SK-N-SH (cell line): ENCODE measurements around the gene CNNM3. TPM values are rescaled to one million over a fixed set of nuclear protein-coding genes. Genes with fewer than 3 reads are reported as not detected.

Experiments
- CTCF ChIA-PET: fragments of 300-600, 350-600 bp; formaldehyde crosslinking; extraction: SDS; loops from one replicate; lab custom pipeline; 2021; lab: Yijun Ruan, JAX
- POLR2A ChIA-PET: fragments of 350-600 bp; sonication (Branson Sonifier 250); formaldehyde crosslinking; extraction: SDS; loops from one replicate; lab custom pipeline; 2020; ENCODE audit warnings: antibody characterized with exemption, inconsistent platforms; lab: Yijun Ruan, JAX
- DNase-seq: peaks from one replicate; pipeline ENCODE4 v3.0.0; 2012
- H2AFZ ChIP-seq: fragments of 200-600 bp; sonication (generic); 2 replicates; pipeline ENCODE4 v1.8.1; 2016; ENCODE audit warnings: antibody characterized with exemption, mild to moderate bottlenecking, low read depth
- H3F3A ChIP-seq: fragments of 200-600 bp; sonication (generic); replicated peaks from 2 replicates; pipeline ENCODE3; 2016; ENCODE audit warnings: antibody characterized with exemption, mild to moderate bottlenecking; ENCODE audit not compliant: insufficient read depth
- H3K27ac ChIP-seq, 2 experiments: fragments of 200-500 bp in 1 of 2; fragments of 200-600 bp in 1 of 2; sonication (Bioruptor generic) in 1 of 2; sonication (generic), shearing (Covaris generic) in 1 of 2; 2 replicates each; pipeline versions ENCODE4 v1.5.1 to v1.6.1; 2014 to 2016; ENCODE audit warnings: low read depth in 2 of 2, inconsistent platforms in 1 of 2, low read length in 1 of 2, mild to moderate bottlenecking in 1 of 2, mixed read lengths in 1 of 2
- H3K27me3 ChIP-seq: fragments of 200-600 bp; sonication (generic), shearing (Covaris generic); 2 replicates; pipeline ENCODE4 v1.6.1; 2016; ENCODE audit warnings: mixed run types; ENCODE audit not compliant: insufficient read depth
- H3K36me3 ChIP-seq, 2 experiments: fragments of 200-500 bp in 1 of 2; fragments of 200-600 bp in 1 of 2; sonication (Bioruptor generic) in 1 of 2; sonication (generic) in 1 of 2; replicated peaks in 1 of 2; 2 replicates each; pipeline versions ENCODE3 to v1.5.1; 2014 to 2016; ENCODE audit warnings: low read length in 1 of 2, mild to moderate bottlenecking in 1 of 2; ENCODE audit not compliant: insufficient read depth in 2 of 2, control insufficient read depth in 1 of 2
- H3K4me1 ChIP-seq, 2 experiments: fragments of 200-500 bp in 1 of 2; fragments of 200-600 bp in 1 of 2; sonication (Bioruptor generic) in 1 of 2; sonication (generic), shearing (Covaris generic) in 1 of 2; 2 replicates each; pipeline versions ENCODE4 v1.5.1 to v1.6.1; 2014 to 2016; ENCODE audit warnings: low read depth in 1 of 2, low read length in 1 of 2, mixed run types in 1 of 2; ENCODE audit not compliant: insufficient read depth in 2 of 2, control insufficient read depth in 1 of 2
- H3K4me2 ChIP-seq: fragments of 200-600 bp; sonication (generic), shearing (Covaris generic); 2 replicates; pipeline ENCODE4 v1.6.1; 2017; ENCODE audit warnings: mixed run types
- H3K4me3 ChIP-seq, 2 experiments: fragments of 200-500 bp in 1 of 2; fragments of 200-600 bp in 1 of 2; sonication (Bioruptor generic) in 1 of 2; sonication (generic), shearing (Covaris generic) in 1 of 2; 2 replicates each; pipeline versions ENCODE4 v1.5.1 to v1.8.1; 2014 to 2016; ENCODE audit warnings: low read depth in 2 of 2, inconsistent platforms in 1 of 2, low read length in 1 of 2, mild to moderate bottlenecking in 1 of 2, mixed read lengths in 1 of 2, moderate library complexity in 1 of 2
- H3K79me2 ChIP-seq: fragments of 200-600 bp; sonication (generic); 2 replicates; pipeline ENCODE4 v1.8.1; 2017; ENCODE audit warnings: mild to moderate bottlenecking; ENCODE audit not compliant: insufficient read depth
- H3K9ac ChIP-seq: fragments of 200-600 bp; sonication (generic); 2 replicates; pipeline ENCODE4 v1.6.1; 2017; ENCODE audit warnings: mixed run types
- H3K9me2 ChIP-seq: fragments of 200-600 bp; sonication (generic); 2 replicates; pipeline ENCODE4 v1.6.1; 2017; ENCODE audit warnings: mixed run types
- H3K9me3 ChIP-seq: fragments of 200-600 bp; sonication (generic); 2 replicates; pipeline ENCODE4 v1.6.1; 2017; ENCODE audit warnings: mixed run types, mild to moderate bottlenecking, moderate library complexity
- H4K20me1 ChIP-seq: fragments of 200-600 bp; sonication (generic); 2 replicates; pipeline ENCODE4 v1.6.1; 2017; ENCODE audit warnings: mild to moderate bottlenecking, mixed run types; ENCODE audit not compliant: insufficient read depth
- EP300 ChIP-seq, 2 experiments: IDR thresholded peaks; 2 replicates each; pipeline versions ENCODE4 v1.4.0 to v1.6.1; 2012; ENCODE audit warnings: borderline replicate concordance in 1 of 2, low read depth in 1 of 2, low read length in 1 of 2
- EZH2phosphoT487 ChIP-seq: fragments of 200-600 bp; sonication (generic); IDR thresholded peaks from 2 replicates; pipeline ENCODE4 v1.6.1; 2017; ENCODE audit warnings: low read depth, mixed run types, mild to moderate bottlenecking, antibody characterized with exemption, moderate library complexity, borderline replicate concordance
- FOSL2 ChIP-seq: IDR thresholded peaks from 2 replicates; pipeline ENCODE4 v1.4.0; 2012; ENCODE audit warnings: low read depth, mild to moderate bottlenecking, moderate library complexity, borderline replicate concordance
- GABPA ChIP-seq: IDR thresholded peaks from 2 replicates; pipeline ENCODE4 v1.4.0; 2012; ENCODE audit warnings: low read depth, mild to moderate bottlenecking
- GATA2 ChIP-seq: sonication (generic); formaldehyde crosslinking; IDR thresholded peaks from 2 replicates; pipeline ENCODE4 v1.5.0; 2020; ENCODE audit warnings: mild to moderate bottlenecking, missing genetic modification reagents
- JUND ChIP-seq: IDR thresholded peaks from 2 replicates; pipeline ENCODE4 v1.4.0; 2012
- NFIC ChIP-seq: IDR thresholded peaks from 2 replicates; pipeline ENCODE4 v1.4.0; 2012; ENCODE audit warnings: borderline replicate concordance
- NRF1 ChIP-seq: IDR thresholded peaks from 2 replicates; pipeline ENCODE4 v1.6.1; 2012; ENCODE audit warnings: low read depth, mild to moderate bottlenecking, low read length
- POLR2AphosphoS5 ChIP-seq: IDR thresholded peaks from 2 replicates; pipeline ENCODE4 v1.6.1; 2012; ENCODE audit warnings: low read depth, low read length
- RAD21 ChIP-seq: IDR thresholded peaks from 2 replicates; pipeline ENCODE4 v1.6.1; 2012; ENCODE audit warnings: mild to moderate bottlenecking, low read length
- SIN3A ChIP-seq: IDR thresholded peaks from 2 replicates; pipeline ENCODE4 v1.6.1; 2012; ENCODE audit warnings: low read depth, mild to moderate bottlenecking, low read length, moderate library complexity, borderline replicate concordance
- TCF12 ChIP-seq: IDR thresholded peaks from 2 replicates; pipeline ENCODE4 v1.4.0; 2012
- TEAD4 ChIP-seq: IDR thresholded peaks from 2 replicates; pipeline ENCODE4 v1.4.0; 2012; ENCODE audit warnings: mild to moderate bottlenecking, borderline replicate concordance; ENCODE audit not compliant: insufficient read depth
- WGBS: methylation state at CpG from one replicate; pipeline ENCODE4 v1.1.6; 2017; ENCODE audit warnings: low lambda C conversion rate; 5-methylcytosine and 5-hydroxymethylcytosine counted together
- polyA plus RNA-seq, 3 experiments: library from polyadenylated mRNA; depleted of rRNA; stranded (reverse); fragments of >200 nt; gene quantifications; 2 replicates each; pipeline ENCODE4 v1.2.3, GENCODE V29; 2012

CNNM3 gene
- polyA plus RNA-seq, 1 of the 3 experiments (the other 2 are of a cell fraction): 14.7 TPM

DNA sequence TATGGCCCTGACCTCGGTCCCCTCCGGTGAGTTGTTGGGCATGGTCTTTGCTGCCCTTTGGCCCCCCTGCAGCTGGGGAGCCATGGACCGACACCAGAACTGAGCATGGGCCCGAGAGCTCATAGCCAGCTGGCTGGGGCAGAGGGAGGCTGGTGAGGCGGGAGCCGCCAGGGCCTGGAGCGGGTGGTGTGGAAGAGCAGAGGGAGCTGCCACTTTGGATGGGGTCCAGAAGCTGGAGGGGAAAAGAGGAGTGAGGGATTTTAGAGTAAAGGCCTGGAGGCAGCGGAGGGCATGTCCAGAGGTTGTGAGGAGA is 16.5 kb upstream of the CNNM3 start:
- CTCF ChIA-PET: interaction anchor here (0.9 to 4.1 kb wide), 7 partner anchors 15 to 100 kb away, joined by 3 to 31 read pairs (median 12); partner anchors contain the start of genes ANKRD39 and CNNM3
- Histone ChIP-seq H3K79me2 (no peaks in the 10 kb centered on the region), H2AFZ (no peak overlapping the region), H3K27me3 (no peaks in the 10 kb centered on the region), H4K20me1 (no peaks in the 10 kb centered on the region), H3K36me3 (no peaks in the 10 kb centered on the region), H3K4me3 (no peak overlapping the region), H3K9me3 (no peaks in the 10 kb centered on the region), H3K27ac (no peak overlapping the region; a peak in 1 of 4 replicates)
- DNase-seq: no peak
- POLR2A ChIA-PET: no interaction called here
- TF ChIP-seq FOSL2: no peak
- TF ChIP-seq POLR2AphosphoS5: no peak
- no peak for TF ChIP-seq NFIC
- no peak for TF ChIP-seq NRF1
- TF ChIP-seq EP300 (IDR thresholded peaks at IDR 0.05; ENCODE audit: borderline replicate concordance in 1 of 2, low read depth in 1 of 2, low read length in 1 of 2): no peak
- TF ChIP-seq EZH2phosphoT487: no peak
- TF ChIP-seq GABPA: no peak
- no peak for TF ChIP-seq RAD21
- no peak for TF ChIP-seq TCF12
- TF ChIP-seq TEAD4: no peak
- no peak for TF ChIP-seq SIN3A
- TF ChIP-seq JUND: no peak
- TF ChIP-seq, all 33 proteins: peak for 0
- no peak overlapping the region for H3K4me2 ChIP-seq
- no peaks in the 10 kb centered on the region for H3F3A ChIP-seq
- H3K9ac ChIP-seq: no peak overlapping the region
- H3K4me1 ChIP-seq: peaks cover 0 to 12% of the 10 kb centered on the region in 2 experiments; a peak in 1 of 4 replicates
- H3K9me2 ChIP-seq: no peaks in the 10 kb centered on the region
- WGBS: 94% methylated on average over 8 of the region's 8 CpGs

DNA sequence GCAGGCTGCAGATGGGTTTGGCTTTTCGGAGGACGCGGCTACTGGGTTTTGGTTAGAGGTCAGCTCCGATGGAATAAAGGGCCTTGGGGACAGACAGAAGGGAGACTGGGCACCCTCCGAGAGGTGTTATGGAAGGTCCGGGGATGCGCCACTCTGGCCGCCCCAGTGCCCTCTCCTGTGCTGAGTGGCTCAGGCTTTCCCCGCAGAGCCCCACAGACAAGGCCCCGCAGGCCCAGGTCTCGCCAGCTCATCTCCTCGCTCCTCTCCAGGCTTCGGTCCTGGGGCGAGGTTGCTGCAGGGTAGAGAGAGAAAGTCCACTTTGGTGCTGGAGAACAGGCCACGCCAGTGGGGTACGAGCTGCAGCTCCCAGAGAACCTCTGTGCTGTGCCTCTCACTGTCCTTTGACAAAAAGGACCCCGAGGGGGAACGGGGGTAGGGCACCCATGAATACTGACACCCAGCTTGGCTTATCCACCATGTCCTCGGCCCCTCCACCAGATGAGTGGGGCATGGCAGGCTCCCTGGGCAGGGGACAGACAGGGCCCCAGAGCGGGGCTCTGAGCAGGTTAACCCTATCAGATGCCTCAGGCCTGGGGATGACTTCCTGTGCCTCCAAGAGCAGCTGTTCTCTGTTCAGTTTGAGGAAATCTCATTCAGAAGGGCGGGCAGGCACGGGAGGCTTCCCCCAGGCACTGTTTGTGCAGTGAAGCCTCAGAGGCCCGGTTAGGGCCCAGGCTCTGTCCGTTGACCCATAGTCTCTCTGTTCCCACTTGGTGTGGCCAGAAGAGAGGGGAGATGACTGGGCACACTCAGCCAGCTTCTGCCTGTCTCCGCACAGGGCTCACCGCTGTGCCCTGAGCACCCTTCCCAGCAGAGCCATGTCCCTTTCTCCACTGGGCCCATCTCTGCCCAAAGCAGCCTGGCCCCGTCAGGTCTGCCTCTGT is 15.7 kb upstream of the CNNM3 start:
- 84% methylated on average over 12 of the region's 27 CpGs for WGBS
- Histone ChIP-seq H3K27ac (peak overlapping the region in 1 of 2 experiments; percentile 4; a peak in 1 of 4 replicates), H3K4me1 (peaks cover 0 to 12% of the 10 kb centered on the region in 2 experiments; a peak in 1 of 4 replicates), H3K9me3 (no peaks in the 10 kb centered on the region), H3K4me2 (no peak overlapping the region), H3K27me3 (no peaks in the 10 kb centered on the region), H4K20me1 (no peaks in the 10 kb centered on the region), H3K36me3 (no peaks in the 10 kb centered on the region), H3K9me2 (no peaks in the 10 kb centered on the region), H3K79me2 (no peaks in the 10 kb centered on the region), H3K9ac (no peak overlapping the region), H2AFZ (no peak overlapping the region), H3K4me3 (no peak overlapping the region), H3F3A (no peaks in the 10 kb centered on the region)
- DNase-seq: peak; percentile 51
- ChIA-PET POLR2A (interaction anchor here (1.1 kb wide), 1 partner anchor 39 kb away, joined by 5 read pairs; the partner anchor contains the start of gene CNNM4), CTCF (interaction anchor here (0.5 to 4.1 kb wide), 26 partner anchors 9 to 479 kb away, joined by 3 to 31 read pairs (median 4); partner anchors contain the start of genes ANKRD39, CNNM3, KANSL3 and LMAN2L)
- TF ChIP-seq NFIC (no peak), GATA2 (CRISPR knock-in tag) (no peak)
